Measurements from ENCODE around the gene KRTAP4-8. TPM values are rescaled to one million over a fixed set of nuclear protein-coding genes. Genes with fewer than 3 reads are reported as not detected.
"Not testable (repeated sequence)": the region's sequence is repeated elsewhere in the genome, so short reads cannot be mapped to it uniquely, and the experiment has no call there.

Gene KRTAP4-8
- polyA plus RNA-seq, 1 donor: not detected

- DNase-seq (ENCODE audit: low read depth): not testable (repeated sequence)
Observed at GRCh38 chr17:41108728-41109386, 10.9 kb upstream of the KRTAP4-8 start.

GRCh38 chr17:41107941-41108450 is 10.1 kb upstream of the KRTAP4-8 start:
- no peak for DNase-seq (ENCODE audit: low read depth)

- not testable (repeated sequence) for DNase-seq (ENCODE audit: low read depth)
Observed at GRCh38 chr17:41105347-41105746, 7.4 kb upstream of the KRTAP4-8 start, which contains the start of gene KRTAP4-9. TSS of gene KRTAP4-9 (plus strand) at chr17:41105389. CDS start at chr17:41105389, 0 bp downstream.

- not testable (repeated sequence) for DNase-seq (ENCODE audit: low read depth)
Observed at GRCh38 chr17:41104386-41105038, 6.6 kb upstream of the KRTAP4-8 start.

GRCh38 chr17:41103896-41104295 is 6.0 kb upstream of the KRTAP4-8 start:
- no peak for DNase-seq (ENCODE audit: low read depth)

- DNase-seq (ENCODE audit: low read depth): no peak
Observed at GRCh38 chr17:41101586-41102259, 3.8 kb upstream of the KRTAP4-8 start, which contains the start of gene KRTAP4-16. TSS of gene KRTAP4-16 (minus strand) at chr17:41102209. CDS start at chr17:41102209, 0 bp downstream.

- not testable (repeated sequence) for DNase-seq (ENCODE audit: low read depth)
Observed at GRCh38 chr17:41099682-41100480, 1.9 kb upstream of the KRTAP4-8 start.

GRCh38 chr17:41098481-41098880 is 539 bp upstream of the KRTAP4-8 start:
- DNase-seq (ENCODE audit: low read depth): no peak

GRCh38 chr17:41096055-41096454 is 1.9 kb downstream of the KRTAP4-8 start:
- no peak for DNase-seq (ENCODE audit: low read depth)

- not testable (repeated sequence) for DNase-seq (ENCODE audit: low read depth)
Observed at GRCh38 chr17:41088760-41089352, 9.1 kb downstream of the KRTAP4-8 start.

GRCh38 chr17:41084100-41084856 is 13.7 kb downstream of the KRTAP4-8 start, which contains the start of gene KRTAP4-7:
TSS of gene KRTAP4-7 (plus strand) at chr17:41084150. CDS start at chr17:41084207, 57 bp downstream.
- not testable (repeated sequence) for DNase-seq (ENCODE audit: low read depth)

- not testable (repeated sequence) for DNase-seq (ENCODE audit: low read depth)
Observed at GRCh38 chr17:41083427-41083826, 14.5 kb downstream of the KRTAP4-8 start.

GRCh38 chr17:41082626-41083025 is 15.3 kb downstream of the KRTAP4-8 start:
- no peak for DNase-seq (ENCODE audit: low read depth)

- no peak for DNase-seq (ENCODE audit: low read depth)
Observed at GRCh38 chr17:41076788-41077187, 21.2 kb downstream of the KRTAP4-8 start.

- no peak for DNase-seq (ENCODE audit: low read depth)
Observed at GRCh38 chr17:41073676-41074075, 24.3 kb downstream of the KRTAP4-8 start.

GRCh38 chr17:41071606-41072360 is 26.2 kb downstream of the KRTAP4-8 start:
- DNase-seq (ENCODE audit: low read depth): no peak

GRCh38 chr17:41069031-41069430 is 28.9 kb downstream of the KRTAP4-8 start:
- DNase-seq (ENCODE audit: low read depth): no peak

- DNase-seq (ENCODE audit: low read depth): no peak
Observed at GRCh38 chr17:41067281-41067680, 30.7 kb downstream of the KRTAP4-8 start.

Data from forelimb muscle (tissue), 1 donor.